Neuron (in vitro differentiated cells): ENCODE measurements around the gene STEAP2.
"Not testable (repeated sequence)": the region's sequence is repeated elsewhere in the genome, so short reads cannot be mapped to it uniquely, and the experiment has no call there.

Experiments used
- H2AFZ ChIP-seq: one replicate; pipeline ENCODE4 v1.6.1; 2013; ENCODE audit warnings: low read depth, mild to moderate bottlenecking, inconsistent platforms, low read length, moderate library complexity
- H3K27me3 ChIP-seq: one replicate; pipeline ENCODE4 v1.6.1; 2013; ENCODE audit warnings: low read length; ENCODE audit not compliant: insufficient read depth
- H3K36me3 ChIP-seq: one replicate; pipeline ENCODE4 v1.6.1; 2013; ENCODE audit warnings: low read length; ENCODE audit not compliant: insufficient read depth
- H3K4me1 ChIP-seq: one replicate; pipeline ENCODE4 v1.6.1; 2013; ENCODE audit warnings: low read length; ENCODE audit not compliant: insufficient read depth
- H3K4me3 ChIP-seq: 2 replicates; pipeline ENCODE4 v1.5.1; 2013; ENCODE audit warnings: mild to moderate bottlenecking, low read length, moderate library complexity
- H3K9me3 ChIP-seq: one replicate; pipeline ENCODE4 v1.6.1; 2013; ENCODE audit warnings: low read length

STEAP2 gene

GRCh38 chr7:90244909-90245851, 33.6 kb downstream of the STEAP2 start, which contains the start of gene CFAP69:
TSS of gene CFAP69 (plus strand) at chr7:90245174. CDS start at chr7:90245425, 251 bp downstream.
- H3K9me3 ChIP-seq, result no peaks in the 10 kb centered on the region
- peak within 1 kb of the TSS; percentile 99 for H3K4me3 ChIP-seq
- no peaks in the 10 kb centered on the region for H3K36me3 ChIP-seq
- H3K4me1 ChIP-seq, result peaks cover 8% of the 10 kb centered on the region
- peak within 1 kb of the TSS; percentile 100 for H2AFZ ChIP-seq
- peaks cover 11% of the 10 kb centered on the region for H3K27me3 ChIP-seq

DNA sequence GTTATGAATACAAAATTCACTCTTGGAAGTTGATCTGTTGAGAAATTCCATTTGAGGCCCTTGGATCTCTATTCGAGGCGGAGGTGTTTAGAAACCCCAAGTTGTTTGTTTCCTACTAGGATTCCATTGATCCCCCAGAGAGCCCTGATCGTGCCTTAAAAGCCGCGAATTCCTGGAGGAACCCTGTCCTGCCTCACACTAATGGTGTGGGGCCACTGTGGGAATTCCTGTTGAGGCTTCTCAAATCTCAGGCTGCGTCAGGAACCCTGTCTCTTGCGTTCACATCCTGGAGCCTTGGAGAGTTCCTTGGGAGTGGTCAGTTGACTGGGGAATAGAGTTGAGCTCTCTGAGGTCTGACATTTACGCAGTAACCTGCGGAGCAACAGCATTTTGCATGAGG, 34.6 kb downstream of the STEAP2 start:
- Histone ChIP-seq H2AFZ (peak overlapping the region; percentile 100), H3K4me3 (peak overlapping the region; percentile 99), H3K27me3 (peaks cover 11% of the 10 kb centered on the region), H3K36me3 (no peaks in the 10 kb centered on the region), H3K4me1 (peaks cover 8% of the 10 kb centered on the region), H3K9me3 (no peaks in the 10 kb centered on the region)

- Histone ChIP-seq H3K4me3 (no peak overlapping the region), H3K4me1 (peaks cover 8% of the 10 kb centered on the region), H3K36me3 (no peaks in the 10 kb centered on the region), H3K27me3 (peaks cover 11% of the 10 kb centered on the region), H3K9me3 (no peaks in the 10 kb centered on the region), H2AFZ (no peak overlapping the region)
Measured at GRCh38 chr7:90248706-90249105, 37.2 kb downstream of the STEAP2 start.

DNA sequence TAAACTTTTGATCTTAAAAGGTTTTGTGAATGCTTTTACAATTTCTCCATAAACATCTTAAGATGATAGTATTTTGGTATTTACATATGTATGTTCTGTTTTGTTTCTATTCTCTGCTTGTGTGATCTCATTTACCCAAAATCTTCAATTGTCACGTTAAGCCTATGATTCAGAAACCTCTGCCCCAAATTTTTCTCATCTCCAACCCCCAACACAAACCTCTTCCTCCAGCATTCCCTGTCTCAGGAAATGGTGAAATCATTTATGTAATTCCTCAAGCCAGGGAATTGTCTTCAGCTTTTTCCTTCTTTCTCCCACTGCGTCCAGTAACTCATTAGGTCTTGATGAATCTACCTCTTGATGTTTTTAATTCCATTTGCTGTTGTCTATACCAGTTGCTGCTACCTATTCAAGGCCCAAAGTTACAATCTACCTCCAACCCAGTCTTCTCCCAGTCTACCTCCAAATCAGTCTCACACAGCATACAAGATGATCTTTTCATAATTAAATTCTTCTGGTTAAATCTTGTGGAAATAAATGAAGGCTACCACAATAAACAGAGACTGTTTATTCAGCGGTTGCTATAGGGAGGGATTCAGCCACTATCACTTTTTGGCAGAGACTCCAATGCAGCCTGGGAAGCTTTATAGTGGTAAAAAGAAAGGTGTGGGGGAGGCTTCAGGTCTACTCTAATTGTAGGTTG, 39.2 kb downstream of the STEAP2 start:
- no peaks in the 10 kb centered on the region for H3K36me3 ChIP-seq
- peaks cover 8% of the 10 kb centered on the region for H3K4me1 ChIP-seq
- H3K4me3 ChIP-seq, result no peak overlapping the region
- H3K27me3 ChIP-seq, result peaks cover 11% of the 10 kb centered on the region
- no peak overlapping the region for H2AFZ ChIP-seq
- H3K9me3 ChIP-seq, result no peaks in the 10 kb centered on the region

- peaks cover 3% of the 10 kb centered on the region for H3K4me1 ChIP-seq
- H3K36me3 ChIP-seq, result no peaks in the 10 kb centered on the region
- H3K27me3 ChIP-seq, result peaks cover 10% of the 10 kb centered on the region
- no peaks in the 10 kb centered on the region for H3K9me3 ChIP-seq
- no peak overlapping the region for H2AFZ ChIP-seq
- H3K4me3 ChIP-seq, result no peak overlapping the region
Measured at GRCh38 chr7:90251304-90251635, 39.7 kb downstream of the STEAP2 start.

- H3K9me3 ChIP-seq, H3K4me1 ChIP-seq, H3K27me3 ChIP-seq, H3K4me3 ChIP-seq, H2AFZ ChIP-seq, H3K36me3 ChIP-seq: not testable (repeated sequence)
Measured at GRCh38 chr7:90256011-90256410, 44.5 kb downstream of the STEAP2 start.

- Histone ChIP-seq H3K27me3 (no peaks in the 10 kb centered on the region), H3K4me3 (no peak overlapping the region), H3K36me3 (no peaks in the 10 kb centered on the region), H3K9me3 (no peaks in the 10 kb centered on the region), H3K4me1 (no peaks in the 10 kb centered on the region), H2AFZ (no peak overlapping the region)
Measured at GRCh38 chr7:90256778-90257177, 45.2 kb downstream of the STEAP2 start.

DNA sequence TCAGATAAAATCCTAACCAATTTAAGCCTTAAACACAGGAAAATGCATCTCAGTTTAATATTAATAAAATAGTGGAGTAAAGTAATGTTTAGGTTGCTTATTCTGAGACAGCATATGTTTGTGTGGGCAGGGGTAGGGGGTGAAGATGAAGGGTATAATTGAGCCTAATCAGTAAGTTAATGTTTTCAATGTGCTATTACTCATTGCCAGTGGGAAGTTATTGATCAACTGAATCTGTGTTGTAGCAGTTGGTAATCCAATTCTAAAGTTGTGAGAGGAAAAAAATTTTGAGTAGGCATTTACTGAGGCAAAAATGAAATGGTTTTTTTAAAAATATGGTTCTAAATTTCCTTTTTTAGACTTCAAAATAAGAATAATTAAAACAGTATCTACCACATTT, 49.9 kb downstream of the STEAP2 start:
- H3K27me3 ChIP-seq, result no peaks in the 10 kb centered on the region
- no peak overlapping the region for H2AFZ ChIP-seq
- H3K4me1 ChIP-seq, result no peaks in the 10 kb centered on the region
- no peak overlapping the region for H3K4me3 ChIP-seq
- no peaks in the 10 kb centered on the region for H3K36me3 ChIP-seq
- H3K9me3 ChIP-seq, result no peaks in the 10 kb centered on the region

GRCh38 chr7:90262438-90262837, 50.9 kb downstream of the STEAP2 start:
- Histone ChIP-seq H3K27me3 (no peaks in the 10 kb centered on the region), H3K4me1 (no peaks in the 10 kb centered on the region), H3K4me3 (no peak overlapping the region), H2AFZ (no peak overlapping the region), H3K9me3 (no peaks in the 10 kb centered on the region), H3K36me3 (no peaks in the 10 kb centered on the region)

GRCh38 chr7:90266808-90267207, 55.3 kb downstream of the STEAP2 start:
- Histone ChIP-seq H2AFZ (no peak overlapping the region), H3K9me3 (no peaks in the 10 kb centered on the region), H3K4me3 (no peak overlapping the region), H3K27me3 (no peaks in the 10 kb centered on the region), H3K36me3 (no peaks in the 10 kb centered on the region), H3K4me1 (no peaks in the 10 kb centered on the region)

- no peaks in the 10 kb centered on the region for H3K4me1 ChIP-seq
- no peak overlapping the region for H2AFZ ChIP-seq
- H3K9me3 ChIP-seq, result no peaks in the 10 kb centered on the region
- H3K36me3 ChIP-seq, result no peaks in the 10 kb centered on the region
- no peaks in the 10 kb centered on the region for H3K27me3 ChIP-seq
- no peak overlapping the region for H3K4me3 ChIP-seq
Measured at GRCh38 chr7:90267263-90267858, 55.8 kb downstream of the STEAP2 start.

DNA sequence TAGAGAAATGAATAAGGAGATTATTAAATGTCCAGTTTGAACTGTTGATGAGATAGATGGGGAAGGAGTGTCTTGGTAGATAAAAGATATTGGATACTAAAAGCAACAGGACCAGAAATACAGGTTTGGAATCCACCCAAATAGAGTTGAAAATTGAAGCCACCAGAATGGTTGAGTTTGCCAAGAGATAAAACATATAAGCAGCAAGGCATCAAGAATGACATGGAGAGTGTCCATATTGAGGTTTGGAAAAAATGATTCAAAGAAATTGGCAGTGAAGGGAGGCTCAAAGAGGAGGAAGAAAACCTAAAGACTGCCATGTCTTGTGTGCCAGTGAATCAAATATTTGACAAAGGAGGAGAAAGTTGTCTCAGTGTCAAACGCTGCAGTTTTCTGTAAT, 57.6 kb downstream of the STEAP2 start:
- no peaks in the 10 kb centered on the region for H3K36me3 ChIP-seq
- no peak overlapping the region for H3K4me3 ChIP-seq
- no peaks in the 10 kb centered on the region for H3K4me1 ChIP-seq
- no peaks in the 10 kb centered on the region for H3K9me3 ChIP-seq
- no peaks in the 10 kb centered on the region for H3K27me3 ChIP-seq
- H2AFZ ChIP-seq, result no peak overlapping the region
